ENCODE data around the gene BMP7. TPM values are rescaled to one million over a fixed set of nuclear protein-coding genes. Genes with fewer than 3 reads are reported as not detected.

Gene BMP7
- total RNA-seq, 2 experiments from 2014 or later, result not detected

DNA sequence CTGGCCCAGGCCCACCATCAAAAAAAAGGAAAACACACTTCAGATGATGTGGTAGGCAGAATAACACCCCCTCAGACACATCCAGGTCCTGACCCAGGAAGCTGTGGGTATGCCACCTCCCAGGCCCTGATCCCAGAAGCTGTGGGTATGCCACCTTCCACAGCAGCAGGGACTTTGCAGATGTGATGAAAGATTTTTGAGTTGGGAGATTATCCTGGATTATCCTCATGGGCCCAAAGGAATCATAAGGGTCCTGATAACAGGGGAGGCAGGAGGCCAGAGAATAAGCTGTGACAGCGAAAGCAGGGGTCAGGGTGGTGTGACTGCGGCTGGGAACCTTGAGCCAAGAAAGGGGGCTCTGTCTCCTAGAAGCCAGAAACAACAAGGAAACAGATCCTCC, 55.0 kb downstream of the BMP7 start:
- Mint-ChIP-seq H3K9me3 (no peaks in the 10 kb centered on the region), H3K27me3 (peaks cover 10% of the 10 kb centered on the region)

GRCh38 chr20:57210911-57211280, 55.5 kb downstream of the BMP7 start:
- DNase-seq, result no peak
- no peaks in the 10 kb centered on the region for H3K4me1 Mint-ChIP-seq
- ChIA-PET POLR2A (no interaction called here), CTCF (no interaction called here)
- H3K27me3 Mint-ChIP-seq, result peaks cover 10% of the 10 kb centered on the region
- no peak overlapping the region for H3K4me3 Mint-ChIP-seq
- no peaks in the 10 kb centered on the region for H3K36me3 Mint-ChIP-seq (ENCODE audit: low read depth)
- no peak overlapping the region for H3K27ac Mint-ChIP-seq
- no peaks in the 10 kb centered on the region for H3K9me3 Mint-ChIP-seq

More for the DNA sequence above, 55.0 kb downstream of the BMP7 start:
- H3K4me3 Mint-ChIP-seq, result no peak overlapping the region
- H3K36me3 Mint-ChIP-seq (ENCODE audit: low read depth), result no peaks in the 10 kb centered on the region
- no peak for DNase-seq
- H3K4me1 Mint-ChIP-seq, result no peaks in the 10 kb centered on the region
- POLR2A ChIA-PET, result no interaction called here
- CTCF ChIA-PET, result no interaction called here
- no peak overlapping the region for H3K27ac Mint-ChIP-seq

DNA sequence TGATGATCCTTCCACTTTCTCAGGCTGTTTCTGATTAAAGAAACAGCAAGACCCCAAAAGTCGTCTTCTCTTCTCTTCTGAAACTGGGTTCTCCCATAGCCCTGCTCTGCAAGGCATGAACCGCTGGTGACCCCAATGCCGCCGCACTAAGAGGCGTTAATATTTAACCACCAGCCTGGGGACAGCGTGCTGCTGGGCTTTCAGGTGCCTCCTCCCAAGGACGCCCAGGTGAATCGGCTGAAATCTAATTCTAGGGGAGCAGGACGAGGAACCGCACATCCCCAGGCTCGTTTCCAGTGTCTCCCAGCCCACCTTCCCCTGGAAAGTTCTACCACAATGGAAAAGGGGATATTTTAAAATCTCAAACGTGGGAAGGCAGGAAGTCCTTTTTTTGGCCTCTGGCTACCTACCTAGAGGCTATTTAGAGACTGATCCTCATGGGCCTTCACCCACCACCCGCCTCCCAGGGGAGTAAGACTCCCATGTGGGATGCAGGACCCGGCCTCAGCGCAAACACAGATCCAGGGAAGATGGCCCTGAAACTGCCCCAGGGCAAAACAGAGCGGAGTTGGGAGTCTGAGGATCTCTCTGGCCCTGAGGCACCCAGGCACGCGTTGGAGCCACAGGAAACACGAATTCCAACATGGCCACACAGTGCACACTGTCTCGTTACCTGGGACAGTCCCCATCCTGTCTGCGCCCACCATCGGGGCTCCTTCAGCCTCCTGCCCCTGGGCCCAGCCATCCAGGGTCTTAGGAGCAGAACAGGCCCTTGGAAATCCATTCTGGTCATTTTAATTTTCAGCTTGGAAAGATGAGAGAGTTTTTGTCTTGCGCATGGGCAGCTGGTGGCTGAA, 56.2 kb downstream of the BMP7 start:
- no peak overlapping the region for H3K27ac Mint-ChIP-seq
- peaks cover 12% of the 10 kb centered on the region for H3K27me3 Mint-ChIP-seq
- ChIA-PET POLR2A (no interaction called here), CTCF (no interaction called here)
- H3K36me3 Mint-ChIP-seq (ENCODE audit: low read depth), result no peaks in the 10 kb centered on the region
- DNase-seq, result no peak
- H3K4me1 Mint-ChIP-seq, result no peaks in the 10 kb centered on the region
- no peaks in the 10 kb centered on the region for H3K9me3 Mint-ChIP-seq
- H3K4me3 Mint-ChIP-seq, result no peak overlapping the region

DNA sequence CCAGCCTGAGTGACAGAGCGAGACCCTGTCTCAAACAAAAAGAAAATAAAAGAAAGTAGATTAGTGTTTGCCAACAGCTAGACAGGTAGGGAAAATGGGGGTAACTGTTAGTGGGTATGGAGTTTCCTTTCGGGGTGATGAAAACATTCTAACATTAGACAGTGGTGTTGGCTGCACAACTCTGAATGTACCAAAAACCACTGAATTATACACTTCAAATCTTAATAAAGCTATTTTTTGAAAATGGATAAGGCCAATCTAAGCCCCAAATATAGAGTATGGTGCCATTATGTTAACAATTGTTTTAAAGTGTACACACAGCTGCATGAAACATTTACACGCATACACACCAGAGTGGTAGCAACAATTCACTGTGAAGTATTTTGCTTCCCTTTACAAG, 57.0 kb downstream of the BMP7 start:
- Mint-ChIP-seq H3K36me3 (ENCODE audit: low read depth) (no peaks in the 10 kb centered on the region), H3K4me1 (no peaks in the 10 kb centered on the region), H3K27ac (no peak overlapping the region), H3K4me3 (no peak overlapping the region), H3K9me3 (no peaks in the 10 kb centered on the region), H3K27me3 (peaks cover 12% of the 10 kb centered on the region)
- POLR2A ChIA-PET, result no interaction called here
- no peak for DNase-seq
- CTCF ChIA-PET, result no interaction called here

- CTCF ChIA-PET, result no interaction called here
- Mint-ChIP-seq H3K9me3 (no peaks in the 10 kb centered on the region), H3K27me3 (peaks cover 12% of the 10 kb centered on the region)
Observed at GRCh38 chr20:57208198-57208597, 58.2 kb downstream of the BMP7 start.

GRCh38 chr20:57207251-57207650, 59.2 kb downstream of the BMP7 start:
- no peaks in the 10 kb centered on the region for H3K4me1 Mint-ChIP-seq
- H3K36me3 Mint-ChIP-seq (ENCODE audit: low read depth), result no peaks in the 10 kb centered on the region
- no peak overlapping the region for H3K4me3 Mint-ChIP-seq
- H3K27me3 Mint-ChIP-seq, result peaks cover 7% of the 10 kb centered on the region
- DNase-seq, result no peak
- ChIA-PET POLR2A (no interaction called here), CTCF (no interaction called here)
- H3K9me3 Mint-ChIP-seq, result no peaks in the 10 kb centered on the region
- no peak overlapping the region for H3K27ac Mint-ChIP-seq

More at GRCh38 chr20:57208198-57208597, 58.2 kb downstream of the BMP7 start:
- H3K4me1 Mint-ChIP-seq, result no peaks in the 10 kb centered on the region
- no peak for DNase-seq
- POLR2A ChIA-PET, result no interaction called here
- H3K4me3 Mint-ChIP-seq, result no peak overlapping the region
- no peaks in the 10 kb centered on the region for H3K36me3 Mint-ChIP-seq (ENCODE audit: low read depth)
- no peak overlapping the region for H3K27ac Mint-ChIP-seq

DNA sequence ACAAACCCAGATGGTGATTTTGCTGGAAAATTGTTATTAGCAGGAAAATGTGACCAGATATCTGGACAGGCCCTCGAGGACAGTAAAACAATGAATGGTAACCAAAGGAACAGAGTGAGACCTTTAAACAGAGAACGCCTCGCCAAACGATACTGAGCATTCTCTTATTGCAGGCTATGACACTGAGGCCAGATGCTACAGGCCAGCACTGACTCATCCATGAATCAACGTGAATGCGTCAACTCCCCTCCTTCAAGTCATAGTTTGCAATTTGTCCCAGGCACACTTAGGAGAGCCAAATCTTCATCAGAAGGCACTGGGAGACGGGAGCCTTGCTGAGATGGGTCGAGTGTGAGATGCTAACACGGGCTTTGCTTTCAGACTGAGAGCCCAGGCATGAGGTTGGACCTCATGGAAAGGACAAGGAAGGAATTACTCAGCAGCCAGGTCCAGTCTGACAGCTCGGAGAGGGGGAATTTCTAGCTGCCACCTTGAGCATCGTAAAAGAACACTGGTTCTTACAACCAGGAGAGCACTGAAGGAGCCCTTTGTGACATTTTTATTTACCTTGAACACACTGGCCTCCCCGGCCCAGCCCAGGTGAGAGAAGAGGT, 60.7 kb downstream of the BMP7 start:
- ChIA-PET CTCF (no interaction called here), POLR2A (no interaction called here)
- no peak for DNase-seq
- H3K27ac Mint-ChIP-seq, result no peak overlapping the region
- no peaks in the 10 kb centered on the region for H3K36me3 Mint-ChIP-seq (ENCODE audit: low read depth)
- H3K4me3 Mint-ChIP-seq, result no peak overlapping the region
- no peaks in the 10 kb centered on the region for H3K9me3 Mint-ChIP-seq
- no peaks in the 10 kb centered on the region for H3K4me1 Mint-ChIP-seq
- H3K27me3 Mint-ChIP-seq, result peaks cover 2% of the 10 kb centered on the region

GRCh38 chr20:57203986-57204385, 62.5 kb downstream of the BMP7 start:
- no peak for DNase-seq
- H3K4me3 Mint-ChIP-seq, result no peak overlapping the region
- no peak overlapping the region for H3K27ac Mint-ChIP-seq
- ChIA-PET POLR2A (no interaction called here), CTCF (no interaction called here)
- no peaks in the 10 kb centered on the region for H3K4me1 Mint-ChIP-seq
- peaks cover 2% of the 10 kb centered on the region for H3K27me3 Mint-ChIP-seq
- no peaks in the 10 kb centered on the region for H3K36me3 Mint-ChIP-seq (ENCODE audit: low read depth)
- no peaks in the 10 kb centered on the region for H3K9me3 Mint-ChIP-seq

DNA sequence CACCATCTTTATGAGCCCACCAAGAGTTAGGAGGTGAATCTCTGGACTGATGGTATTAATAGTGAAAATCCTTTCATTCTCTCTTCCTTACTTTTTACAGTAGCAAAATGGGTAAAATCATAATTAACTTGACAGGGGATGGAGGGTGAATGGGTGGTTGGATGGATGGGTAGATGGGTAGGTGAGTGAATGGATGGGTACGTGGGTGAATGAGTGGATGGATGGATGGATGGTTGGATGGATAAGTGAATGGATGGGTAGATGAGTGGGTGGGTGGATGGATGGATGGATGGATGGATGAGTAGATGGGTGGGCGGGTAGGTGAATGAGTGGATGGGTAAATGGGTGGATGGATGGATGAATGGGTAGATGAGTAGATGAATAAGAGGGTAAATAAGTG, 63.2 kb downstream of the BMP7 start:
- Mint-ChIP-seq H3K4me3 (no peak overlapping the region), H3K36me3 (ENCODE audit: low read depth) (no peaks in the 10 kb centered on the region), H3K27me3 (peaks cover 2% of the 10 kb centered on the region), H3K9me3 (no peaks in the 10 kb centered on the region), H3K4me1 (no peaks in the 10 kb centered on the region), H3K27ac (no peak overlapping the region)
- POLR2A ChIA-PET, result no interaction called here
- no peak for DNase-seq
- CTCF ChIA-PET, result no interaction called here

DNA sequence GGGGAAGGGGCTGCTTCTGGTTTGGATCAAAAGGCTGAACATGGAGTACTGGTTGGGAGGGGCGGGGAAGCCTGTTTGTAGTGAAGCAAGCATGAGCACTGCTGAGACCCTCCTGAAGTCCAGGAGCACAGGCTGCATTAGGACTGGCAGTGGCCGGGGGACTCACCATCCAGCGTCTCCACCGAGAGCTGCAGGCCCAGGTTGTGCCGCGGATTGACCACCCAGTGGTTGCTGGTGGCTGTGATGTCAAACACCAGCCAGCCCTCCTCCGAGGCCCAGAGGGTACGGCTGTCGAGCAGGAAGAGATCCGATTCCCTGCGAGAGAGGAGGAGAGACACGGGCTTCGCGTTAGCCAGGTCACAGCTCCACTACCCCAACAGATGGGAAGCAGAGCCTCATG, 64.1 kb downstream of the BMP7 start:
- Mint-ChIP-seq H3K27ac (no peak overlapping the region), H3K4me1 (no peaks in the 10 kb centered on the region), H3K36me3 (ENCODE audit: low read depth) (no peaks in the 10 kb centered on the region), H3K27me3 (peaks cover 2% of the 10 kb centered on the region), H3K9me3 (no peaks in the 10 kb centered on the region), H3K4me3 (no peak overlapping the region)
- ChIA-PET CTCF (interaction anchor here (1.0 kb wide), 1 partner anchor 13 kb away, joined by 3 read pairs; no protein-coding TSS in a partner anchor), POLR2A (no interaction called here)
- no peak for DNase-seq

GRCh38 chr20:57200882-57201695, 65.4 kb downstream of the BMP7 start:
- DNase-seq, result no peak
- no peaks in the 10 kb centered on the region for H3K9me3 Mint-ChIP-seq
- H3K4me3 Mint-ChIP-seq, result no peak overlapping the region
- no peaks in the 10 kb centered on the region for H3K36me3 Mint-ChIP-seq (ENCODE audit: low read depth)
- POLR2A ChIA-PET, result no interaction called here
- H3K4me1 Mint-ChIP-seq, result no peaks in the 10 kb centered on the region
- CTCF ChIA-PET, result no interaction called here
- peaks cover 2% of the 10 kb centered on the region for H3K27me3 Mint-ChIP-seq
- no peak overlapping the region for H3K27ac Mint-ChIP-seq

DNA sequence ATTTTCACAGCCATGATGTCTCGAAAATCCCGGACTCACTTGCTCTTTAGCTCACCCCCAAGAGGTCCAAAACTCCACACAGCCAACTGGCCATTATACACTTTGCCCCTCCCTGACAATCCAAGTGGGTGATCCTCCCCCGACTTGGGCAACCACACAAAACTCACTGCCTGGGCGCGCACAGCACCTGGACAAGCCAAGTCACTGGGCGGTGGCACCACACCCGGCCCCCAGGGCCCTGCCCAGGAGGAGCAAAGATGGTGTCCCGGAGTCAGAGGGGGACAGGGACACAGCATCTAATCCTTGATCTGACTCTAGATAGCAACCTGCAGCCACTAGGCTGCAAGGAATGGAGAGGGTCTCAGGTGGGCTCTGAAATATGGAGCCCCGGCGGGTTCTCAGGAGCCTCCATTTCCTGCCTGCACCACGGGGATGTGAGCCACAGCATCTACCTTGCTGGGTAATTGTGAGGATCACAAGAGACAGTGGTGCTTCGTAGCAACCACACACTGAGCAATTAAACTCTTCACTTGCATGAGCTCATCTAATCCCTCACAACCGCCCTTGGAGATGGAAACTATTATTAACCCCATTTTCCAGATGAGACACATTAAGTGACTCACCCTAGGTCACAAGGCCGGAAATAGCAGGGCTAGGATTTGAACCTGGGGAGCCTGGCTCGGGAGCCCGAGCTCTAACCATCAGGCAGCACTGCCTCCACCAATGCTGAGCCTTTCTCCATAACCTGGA, 66.6 kb downstream of the BMP7 start:
- no peak for DNase-seq
- no peak overlapping the region for H3K4me3 Mint-ChIP-seq
- no peaks in the 10 kb centered on the region for H3K27me3 Mint-ChIP-seq
- H3K9me3 Mint-ChIP-seq, result no peaks in the 10 kb centered on the region
- ChIA-PET POLR2A (no interaction called here), CTCF (no interaction called here)
- H3K4me1 Mint-ChIP-seq, result no peaks in the 10 kb centered on the region
- H3K36me3 Mint-ChIP-seq (ENCODE audit: low read depth), result no peaks in the 10 kb centered on the region
- no peak overlapping the region for H3K27ac Mint-ChIP-seq
